ENCODE data around the gene SFI1.

- no peak for TF ChIP-seq CTCF (IDR thresholded peaks at IDR 0.05)
- no peak for TF ChIP-seq POLR2A (IDR thresholded peaks at IDR 0.05)
Observed at GRCh38 chr22:31567702-31568101, 71.4 kb downstream of the SFI1 start.

Measured in testis (tissue), 2 donors.